ENCODE measurements around the gene PRELID2.
A peak's percentile ranks its signal among the peaks of the same experiment; 100 is the strongest.
"Not testable (repeated sequence)": the region's sequence is repeated elsewhere in the genome, so short reads cannot be mapped to it uniquely, and the experiment has no call there.

PRELID2 gene

GRCh38 chr5:145834917-145835847, at the start of gene PRELID2:
Gene PRELID2, minus strand, starts transcription at chr5:145835342. Its CDS starts 91 bp downstream, at chr5:145835251.
- DNase-seq (ENCODE audit: low read depth in 3 of 3): peak; percentile 2 to 59 (median 18)

DNA sequence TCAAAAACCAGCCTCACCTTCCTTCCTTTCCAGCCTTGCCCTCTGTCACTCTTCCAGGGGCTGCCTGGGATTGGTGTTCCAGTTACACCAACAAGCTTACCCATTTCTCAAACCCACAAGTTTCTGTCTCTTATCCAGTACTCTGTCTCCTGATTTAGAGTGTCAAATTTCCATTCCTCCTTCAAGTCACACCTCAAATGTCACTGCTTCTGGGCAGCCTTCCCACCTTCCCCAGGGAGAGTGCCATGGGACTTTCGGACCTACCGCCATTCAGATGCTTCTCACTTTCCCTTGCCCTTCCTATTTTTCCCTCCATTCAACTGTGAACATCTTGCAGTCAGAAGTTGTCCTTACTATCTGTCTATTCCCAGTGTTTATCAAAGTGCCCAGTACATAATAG, 39.6 kb upstream of the PRELID2 start:
- no peak for DNase-seq (ENCODE audit: low read depth in 3 of 3)

GRCh38 chr5:145872914-145873313, 37.8 kb upstream of the PRELID2 start, which contains the start of gene GRXCR2:
Gene GRXCR2, minus strand, starts transcription at chr5:145873014. Its CDS starts 46 bp downstream, at chr5:145872968.
- DNase-seq (ENCODE audit: low read depth in 3 of 3): no peak

- no peak for DNase-seq (ENCODE audit: low read depth in 3 of 3)
Observed at GRCh38 chr5:145872486-145872885, 37.3 kb upstream of the PRELID2 start.

- DNase-seq (ENCODE audit: low read depth in 3 of 3): no peak
Observed at GRCh38 chr5:145869753-145870152, 34.6 kb upstream of the PRELID2 start.

GRCh38 chr5:145867806-145868205, 32.7 kb upstream of the PRELID2 start:
- no peak for DNase-seq (ENCODE audit: low read depth in 3 of 3)

- not testable (repeated sequence) for DNase-seq (ENCODE audit: low read depth in 3 of 3)
Observed at GRCh38 chr5:145864432-145864831, 29.3 kb upstream of the PRELID2 start.

DNA sequence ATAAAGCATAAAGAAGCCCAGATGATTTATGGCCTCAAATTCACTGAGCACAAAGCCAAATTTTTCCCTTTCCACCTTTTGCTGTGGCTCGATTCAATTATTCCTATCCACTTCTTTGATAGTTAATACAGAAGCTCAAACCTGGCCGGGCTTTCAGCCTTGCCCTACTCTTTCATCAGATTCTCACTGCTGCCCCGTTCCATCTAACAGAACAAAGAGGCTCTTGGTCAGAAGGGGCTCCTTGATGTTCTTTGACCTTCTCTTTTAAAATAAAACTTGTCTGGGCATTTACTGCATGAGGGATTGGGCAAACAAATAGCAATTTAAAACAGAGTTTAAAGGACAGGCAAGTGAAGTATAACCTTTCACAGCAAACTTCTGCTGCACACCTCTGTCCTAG, 27.9 kb upstream of the PRELID2 start:
- DNase-seq (ENCODE audit: low read depth in 3 of 3): no peak

GRCh38 chr5:145859897-145860296, 24.8 kb upstream of the PRELID2 start:
- DNase-seq (ENCODE audit: low read depth in 3 of 3): no peak

DNA sequence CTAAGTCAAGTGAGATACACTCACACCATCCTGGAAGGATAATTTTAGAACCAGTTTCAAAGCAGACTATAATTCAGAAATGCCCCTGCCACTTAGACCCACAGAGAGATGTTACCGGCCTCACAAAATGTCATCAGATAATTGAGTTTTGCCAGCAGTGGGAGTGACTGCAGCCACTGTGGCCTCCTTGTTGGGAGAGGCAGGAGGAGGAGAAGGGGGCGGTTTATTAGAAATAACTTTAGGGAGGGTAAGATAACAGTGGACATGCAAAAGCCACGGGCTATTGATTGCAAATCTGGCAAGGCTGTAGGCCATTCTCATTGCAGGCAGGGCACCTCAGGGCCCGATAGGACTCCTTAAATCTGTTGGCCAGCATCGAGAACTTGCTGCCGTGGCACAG, 24.3 kb upstream of the PRELID2 start:
- DNase-seq (ENCODE audit: low read depth in 3 of 3): no peak

DNA sequence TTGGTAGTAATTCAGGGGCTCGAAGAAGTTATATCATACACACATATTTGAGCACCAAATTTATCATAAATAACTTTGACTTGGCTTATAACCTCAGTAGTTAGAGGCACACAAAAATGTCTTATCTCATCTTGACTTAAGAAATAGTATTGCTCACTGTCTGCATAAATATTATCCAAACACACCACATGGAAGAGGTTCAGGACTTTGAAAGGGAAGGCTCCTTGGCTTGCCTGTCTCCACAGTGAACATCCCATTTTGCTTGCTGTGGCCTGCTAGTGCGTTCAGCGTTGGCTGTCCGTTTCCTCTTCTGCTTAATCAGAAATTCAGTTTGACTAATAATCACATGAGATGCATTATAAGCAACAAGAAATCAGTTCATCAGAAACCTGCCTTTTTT, 23.8 kb upstream of the PRELID2 start:
- DNase-seq (ENCODE audit: low read depth in 3 of 3): no peak

DNA sequence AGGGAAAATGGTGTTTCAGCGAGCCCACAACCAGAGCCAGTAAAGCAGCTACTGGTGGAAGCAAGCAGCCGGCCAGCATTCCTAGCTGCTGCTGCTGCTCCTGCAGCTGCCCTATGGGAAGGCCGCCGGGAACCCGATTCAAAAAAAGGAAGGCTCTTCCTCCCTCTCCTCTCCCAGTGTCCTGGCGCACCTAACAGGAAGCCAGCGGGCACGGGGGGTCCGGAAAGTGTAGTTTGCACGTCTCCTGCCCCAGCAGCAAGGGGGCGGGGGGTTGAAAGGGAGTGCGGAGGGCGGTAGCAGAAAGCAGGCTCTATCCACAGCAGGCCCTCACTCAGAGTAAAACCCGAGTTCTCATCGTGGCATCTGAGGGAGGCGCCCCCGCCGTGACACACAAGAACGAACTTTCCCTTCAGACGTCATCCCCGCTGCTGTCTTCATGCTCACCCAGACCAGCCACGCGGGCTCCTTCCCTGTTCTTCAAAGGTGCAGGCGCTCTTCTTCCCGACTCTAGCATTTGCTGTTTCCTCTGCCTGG, 21.2 kb upstream of the PRELID2 start:
- peak in 1 of 3 experiments; percentile 19 for DNase-seq (ENCODE audit: low read depth in 3 of 3)

DNA sequence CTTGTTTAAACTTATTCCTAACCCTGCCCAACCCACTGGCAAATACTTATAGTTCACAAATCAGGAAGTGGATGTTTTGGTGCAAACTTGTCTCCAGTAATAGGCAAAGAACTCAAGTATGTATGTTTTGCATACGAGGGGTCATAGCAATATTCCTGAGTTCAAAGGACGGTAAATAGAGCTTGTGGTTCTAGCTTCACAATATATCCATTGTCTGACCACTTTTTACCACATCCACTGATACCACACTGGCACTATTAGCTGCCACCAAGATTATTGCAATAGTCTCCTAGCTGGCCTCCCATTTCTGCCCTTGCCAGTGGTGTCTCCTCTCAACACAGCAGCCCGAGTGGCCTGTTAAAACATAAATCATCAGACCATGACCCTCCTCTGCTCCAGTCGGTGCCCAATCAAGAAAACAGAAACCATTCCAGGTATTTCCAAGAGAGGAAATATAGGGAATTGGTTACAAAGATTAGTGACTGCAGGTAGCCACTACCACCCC, 20.7 kb upstream of the PRELID2 start:
- no peak for DNase-seq (ENCODE audit: low read depth in 3 of 3)

DNA sequence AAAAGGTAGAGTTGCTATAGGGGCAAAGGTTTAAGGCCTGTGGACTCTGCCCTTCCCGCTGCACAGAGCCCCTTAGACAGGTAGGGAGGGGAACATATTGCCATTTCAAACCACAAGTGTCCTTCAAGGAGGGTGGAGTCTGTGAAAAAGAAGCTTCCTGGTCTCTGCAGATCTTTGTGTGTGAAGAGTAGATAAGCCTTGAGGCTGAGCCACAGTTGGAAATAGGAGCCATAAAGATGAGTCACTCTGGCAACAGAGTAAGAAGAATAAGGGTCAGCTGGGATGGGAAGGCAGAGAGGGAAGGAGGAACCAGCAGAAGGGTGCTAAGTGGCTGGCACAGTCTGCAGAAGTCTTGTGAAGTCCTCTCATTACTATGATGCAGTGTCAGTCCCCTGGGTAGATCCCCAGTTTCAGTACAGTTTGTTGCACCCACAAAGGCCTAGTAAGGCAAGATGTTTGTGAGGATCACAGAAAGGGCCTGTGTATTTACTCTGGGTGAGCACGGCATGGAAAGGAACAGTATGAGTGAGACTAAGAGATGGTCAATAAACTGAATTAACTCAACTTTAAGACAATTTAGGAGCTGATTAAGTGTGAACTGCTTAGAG, 19.6 kb upstream of the PRELID2 start:
- no peak for DNase-seq (ENCODE audit: low read depth in 3 of 3)

GRCh38 chr5:145853781-145854376, 18.7 kb upstream of the PRELID2 start:
- no peak for DNase-seq (ENCODE audit: low read depth in 3 of 3)

DNA sequence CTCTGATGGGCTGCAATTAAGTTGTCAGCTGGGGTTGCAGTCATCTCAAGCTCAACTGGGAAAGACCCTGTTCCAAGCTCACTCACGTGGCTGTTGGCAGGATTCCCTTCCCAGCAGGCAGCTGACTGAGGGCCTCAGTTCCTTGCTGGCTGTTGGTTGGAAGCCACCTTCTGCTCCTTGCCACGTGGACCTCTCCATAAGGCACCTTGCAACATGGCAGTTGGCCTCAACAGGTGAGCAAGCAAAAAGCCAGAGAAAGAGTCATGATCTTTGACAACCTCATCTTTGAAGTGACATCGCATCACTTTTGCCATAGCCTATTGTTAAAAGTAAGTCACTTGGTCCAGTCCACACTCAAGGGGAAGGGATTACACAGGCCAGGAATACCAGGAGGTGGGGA, 17.8 kb upstream of the PRELID2 start:
- no peak for DNase-seq (ENCODE audit: low read depth in 3 of 3)

GRCh38 chr5:145848854-145849253, 13.7 kb upstream of the PRELID2 start:
- no peak for DNase-seq (ENCODE audit: low read depth in 3 of 3)

DNA sequence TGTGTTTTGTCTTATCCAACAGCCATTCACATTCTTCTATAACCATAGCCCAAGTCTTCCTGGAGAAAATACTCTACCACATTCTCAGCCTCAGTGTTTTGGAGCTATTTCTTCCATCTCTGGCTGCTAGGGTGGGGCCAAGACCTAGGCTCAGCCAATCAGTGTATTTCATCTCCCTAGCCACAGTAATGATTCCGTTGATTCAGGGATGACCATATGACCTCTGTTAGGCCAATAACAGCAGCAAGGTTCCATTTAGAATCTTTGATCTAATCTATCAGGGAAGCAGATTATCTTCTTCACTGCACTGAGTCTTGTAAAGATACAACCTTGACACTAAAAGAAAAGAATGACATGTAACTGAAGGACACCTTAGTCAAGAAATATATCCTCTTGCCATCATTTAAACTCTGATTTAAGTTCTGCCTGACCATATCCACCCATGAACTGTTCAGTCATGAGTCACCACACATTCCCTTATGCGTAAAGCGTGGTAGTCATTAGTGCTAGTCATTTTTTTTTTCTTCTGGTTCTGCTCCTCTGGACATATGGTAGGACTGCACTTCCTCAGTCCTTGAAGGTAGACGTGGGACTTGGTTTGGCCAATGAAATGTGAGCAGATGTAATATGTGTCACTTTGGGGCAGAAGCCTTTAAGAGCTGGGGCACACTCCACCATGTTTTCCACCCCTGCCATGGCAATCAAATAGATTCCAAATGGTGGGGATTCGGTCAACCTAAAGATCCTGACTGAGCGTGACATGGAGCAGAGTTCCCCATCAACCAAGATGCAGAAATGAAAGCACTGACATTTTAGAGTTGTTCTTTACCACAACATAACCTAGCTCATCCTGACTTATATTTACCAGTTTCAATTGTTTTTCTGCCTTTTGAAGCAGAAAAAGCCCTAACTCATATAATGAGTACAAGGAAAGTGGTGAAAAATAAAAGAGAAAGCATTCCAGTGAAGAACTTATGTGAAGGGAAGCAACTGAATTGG, 12.7 kb upstream of the PRELID2 start:
- DNase-seq (ENCODE audit: low read depth in 3 of 3): no peak

- no peak for DNase-seq (ENCODE audit: low read depth in 3 of 3)
Observed at GRCh38 chr5:145846081-145846480, 10.9 kb upstream of the PRELID2 start.

GRCh38 chr5:145841299-145841698, 6.2 kb upstream of the PRELID2 start:
- DNase-seq (ENCODE audit: low read depth in 3 of 3): no peak

All from stimulated activated CD4-positive, alpha-beta T cell treated with anti-CD3 and anti-CD28 coated beads, TNF-alpha, amount 100 ng/mL, for 24 hours (primary cell).